Mesenchymal stem cell (in vitro differentiated cells and primary cell): ENCODE data around the gene PCDHGA7.
A peak's percentile ranks its signal among the peaks of the same experiment; 100 is the strongest.
"Not testable (repeated sequence)": the region's sequence is repeated elsewhere in the genome, so short reads cannot be mapped to it uniquely, and the experiment has no call there.

Experiments used
- DNase-seq: peaks from one replicate; pipeline ENCODE4 v3.0.0-alpha.2; 2013
- H2AFZ ChIP-seq: one replicate; pipeline ENCODE4 v1.6.1; 2013; ENCODE audit warnings: low read depth, mild to moderate bottlenecking, control low read depth, inconsistent platforms, low read length, moderate library complexity
- H2AK5ac ChIP-seq: 2 replicates; pipeline ENCODE4 v1.6.1; 2013; ENCODE audit warnings: low read length, moderate library complexity, mild to moderate bottlenecking, inconsistent platforms; ENCODE audit not compliant: severe bottlenecking
- H2BK120ac ChIP-seq: one replicate; pipeline ENCODE4 v1.6.1; 2013; ENCODE audit warnings: low read depth, mild to moderate bottlenecking, inconsistent platforms, low read length, moderate library complexity
- H2BK12ac ChIP-seq, 2 experiments: one replicate each; pipeline ENCODE4 v1.6.1; 2013; ENCODE audit warnings: inconsistent platforms in 2 of 2, low read length in 2 of 2, mild to moderate bottlenecking in 2 of 2, moderate library complexity in 2 of 2, control low read depth in 1 of 2
- H2BK15ac ChIP-seq: one replicate; pipeline ENCODE4 v1.6.1; 2013; ENCODE audit warnings: mild to moderate bottlenecking, low read depth, inconsistent platforms; ENCODE audit not compliant: poor library complexity, severe bottlenecking
- H2BK5ac ChIP-seq: 2 replicates; pipeline ENCODE4 v1.6.1; 2013; ENCODE audit warnings: low read depth, mild to moderate bottlenecking, low read length, control low read depth, inconsistent platforms; ENCODE audit not compliant: poor library complexity, severe bottlenecking
- H3K14ac ChIP-seq, 2 experiments: one replicate each; pipeline ENCODE4 v1.6.1; 2013; ENCODE audit warnings: inconsistent platforms in 2 of 2, low read length in 2 of 2, control low read depth in 1 of 2, mild to moderate bottlenecking in 1 of 2, moderate library complexity in 1 of 2
- H3K18ac ChIP-seq, 2 experiments: one replicate each; pipeline ENCODE4 v1.6.1; 2013; ENCODE audit warnings: inconsistent platforms in 2 of 2, low read length in 2 of 2, control low read depth in 1 of 2, low read depth in 1 of 2, mild to moderate bottlenecking in 1 of 2
- H3K23ac ChIP-seq, 2 experiments: one replicate each; pipeline ENCODE4 v1.6.1; 2013; ENCODE audit warnings: inconsistent platforms in 2 of 2, low read length in 2 of 2, mild to moderate bottlenecking in 2 of 2, moderate library complexity in 2 of 2, control low read depth in 1 of 2
- H3K27ac ChIP-seq: 2 replicates; pipeline ENCODE4 v1.5.1; 2013; ENCODE audit warnings: mild to moderate bottlenecking, moderate library complexity, low read length, control low read depth, inconsistent platforms; ENCODE audit not compliant: poor library complexity, severe bottlenecking
- H3K27me3 ChIP-seq, 2 experiments: 2 replicates each; pipeline versions ENCODE4 v1.6.1 to v1.7.0; 2013; ENCODE audit warnings: low read length in 2 of 2, mild to moderate bottlenecking in 2 of 2, moderate library complexity in 2 of 2, control low read depth in 1 of 2, inconsistent platforms in 1 of 2; ENCODE audit not compliant: control insufficient read depth in 1 of 2, insufficient read depth in 1 of 2
- H3K36me3 ChIP-seq, 2 experiments: 2 replicates each; pipeline versions ENCODE4 v1.6.1 to v1.7.0; 2013; ENCODE audit warnings: low read length in 2 of 2, control low read depth in 1 of 2, inconsistent platforms in 1 of 2, low read depth in 1 of 2, mild to moderate bottlenecking in 1 of 2; ENCODE audit not compliant: insufficient read depth in 2 of 2, control insufficient read depth in 1 of 2
- H3K4ac ChIP-seq, 2 experiments: one replicate each; pipeline ENCODE4 v1.6.1; 2013; ENCODE audit warnings: inconsistent platforms in 2 of 2, low read length in 2 of 2, mild to moderate bottlenecking in 2 of 2, moderate library complexity in 2 of 2, control low read depth in 1 of 2, low read depth in 1 of 2
- H3K4me1 ChIP-seq: 2 replicates; pipeline ENCODE4 v1.6.1; 2013; ENCODE audit warnings: low read depth, low read length, control low read depth; ENCODE audit not compliant: control insufficient read depth, insufficient read depth
- H3K4me2 ChIP-seq: 2 replicates; pipeline ENCODE4 v1.6.1; 2013; ENCODE audit warnings: low read length, mild to moderate bottlenecking, inconsistent platforms; ENCODE audit not compliant: poor library complexity, severe bottlenecking
- H3K4me3 ChIP-seq, 2 experiments: 2 replicates each; pipeline versions ENCODE4 v1.5.1 to v1.7.0; 2013; ENCODE audit warnings: low read length in 2 of 2, mild to moderate bottlenecking in 2 of 2, control low read depth in 1 of 2, low read depth in 1 of 2; ENCODE audit not compliant: insufficient read depth in 1 of 2
- H3K79me1 ChIP-seq: replicated peaks from 2 replicates; pipeline ENCODE4 v1.6.1; 2013; ENCODE audit warnings: mild to moderate bottlenecking, control low read depth, low read length, inconsistent platforms; ENCODE audit not compliant: poor library complexity, severe bottlenecking
- H3K9ac ChIP-seq: 2 replicates; pipeline ENCODE4 v1.7.0; 2013; ENCODE audit warnings: mild to moderate bottlenecking, low read length, moderate library complexity
- H3K9me3 ChIP-seq: 2 replicates; pipeline ENCODE4 v1.7.0; 2013; ENCODE audit warnings: mild to moderate bottlenecking, low read length; ENCODE audit not compliant: control insufficient read depth
- H4K8ac ChIP-seq: one replicate; pipeline ENCODE4 v1.6.1; 2013; ENCODE audit warnings: inconsistent platforms, mild to moderate bottlenecking, low read length, moderate library complexity
- H4K91ac ChIP-seq: one replicate; pipeline ENCODE4 v1.6.1; 2013; ENCODE audit warnings: mild to moderate bottlenecking, low read length, inconsistent platforms
- WGBS: methylation state at CpG from one replicate; pipeline ENCODE4 v1.1.7; 2013; ENCODE audit warnings: mixed read lengths; 5-methylcytosine and 5-hydroxymethylcytosine counted together

The PCDHGA7 gene

DNA sequence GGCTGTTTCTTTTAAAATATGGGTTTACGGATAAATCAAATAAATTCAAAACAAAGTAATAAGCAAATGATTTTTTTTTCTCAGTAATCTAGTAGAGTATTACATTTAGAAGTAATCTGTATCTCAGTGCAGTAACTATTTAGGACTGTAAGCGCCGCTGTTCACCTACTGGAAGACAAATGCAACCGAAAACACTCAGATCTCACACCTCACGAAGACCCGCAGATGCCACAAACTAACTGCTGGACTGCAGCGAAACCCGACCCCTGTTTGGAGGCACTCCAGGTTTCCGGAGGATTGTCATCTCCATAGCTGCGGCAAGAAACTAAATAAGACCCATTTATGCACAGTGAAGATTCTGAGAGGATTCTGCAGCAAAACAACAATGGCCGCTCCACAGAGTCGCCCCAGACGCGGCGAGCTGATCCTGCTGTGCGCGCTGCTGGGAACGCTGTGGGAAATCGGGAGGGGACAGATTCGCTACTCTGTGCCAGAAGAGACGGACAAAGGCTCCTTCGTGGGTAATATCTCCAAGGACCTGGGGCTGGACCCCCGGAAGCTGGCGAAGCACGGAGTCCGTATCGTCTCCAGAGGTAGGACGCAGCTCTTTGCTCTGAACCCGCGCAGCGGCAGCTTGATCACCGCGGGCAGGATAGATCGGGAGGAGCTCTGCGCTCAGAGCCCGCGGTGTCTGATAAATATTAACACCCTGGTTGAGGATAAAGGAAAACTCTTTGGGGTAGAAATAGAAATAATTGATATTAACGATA lies 10.1 kb downstream of the PCDHGA7 start, which contains the start of gene PCDHGA8:
Gene PCDHGA8 (plus strand): TSS at position 205 of the 770 bp plus-strand sequence. CDS start 181 bp downstream, at position 386.
- H2BK12ac ChIP-seq = no peak within 1 kb of the TSS
- peaks cover 25% of the 10 kb centered on the region for H3K79me1 ChIP-seq
- 96% methylated on average over 37 of the region's 38 CpGs for WGBS
- H2AFZ ChIP-seq = no peak within 1 kb of the TSS
- H3K18ac ChIP-seq = no peak within 1 kb of the TSS
- H3K36me3 ChIP-seq = peaks cover 0 to 32% of the 10 kb centered on the region in 2 experiments
- no peak for DNase-seq
- no peak within 1 kb of the TSS for H4K8ac ChIP-seq
- H2BK15ac ChIP-seq = no peak within 1 kb of the TSS
- peaks cover 3% of the 10 kb centered on the region for H3K4me1 ChIP-seq
- H3K27me3 ChIP-seq = no peaks in the 10 kb centered on the region
- no peak within 1 kb of the TSS for H4K91ac ChIP-seq
- H3K9me3 ChIP-seq = peaks cover 68% of the 10 kb centered on the region
- H2BK5ac ChIP-seq = no peak within 1 kb of the TSS
- H3K4me3 ChIP-seq = peak within 1 kb of the TSS in 1 of 2 experiments; percentile 61
- H2AK5ac ChIP-seq = no peak within 1 kb of the TSS
- H3K4me2 ChIP-seq = peak within 1 kb of the TSS; percentile 25
- H3K23ac ChIP-seq = no peak within 1 kb of the TSS
- H3K9ac ChIP-seq = no peak within 1 kb of the TSS
- H3K27ac ChIP-seq = no peak within 1 kb of the TSS
- H3K4ac ChIP-seq = no peak within 1 kb of the TSS
- no peak within 1 kb of the TSS for H2BK120ac ChIP-seq
- H3K14ac ChIP-seq = no peak within 1 kb of the TSS

GRCh38 chr5:141393267-141393666 lies 10.7 kb downstream of the PCDHGA7 start:
- Histone ChIP-seq H3K9me3 (peaks cover 68% of the 10 kb centered on the region), H3K27ac (no peak overlapping the region), H2AK5ac (no peak overlapping the region), H3K4me2 (no peak overlapping the region), H3K4ac (no peak overlapping the region), H3K14ac (no peak overlapping the region), H3K18ac (no peak overlapping the region), H2BK15ac (no peak overlapping the region), H4K91ac (no peak overlapping the region), H2BK12ac (no peak overlapping the region), H3K36me3 (peaks cover 0 to 32% of the 10 kb centered on the region in 2 experiments), H3K79me1 (peaks cover 24% of the 10 kb centered on the region), H3K27me3 (no peaks in the 10 kb centered on the region), H3K9ac (no peak overlapping the region), H2AFZ (no peak overlapping the region), H3K23ac (no peak overlapping the region), H2BK120ac (no peak overlapping the region), H4K8ac (no peak overlapping the region), H3K4me1 (peaks cover 3% of the 10 kb centered on the region), H3K4me3 (peak overlapping the region in 1 of 2 experiments; percentile 61), H2BK5ac (no peak overlapping the region)
- no peak for DNase-seq
- 96% methylated on average over 21 of the region's 21 CpGs for WGBS

- H3K79me1 ChIP-seq = peaks cover 19% of the 10 kb centered on the region
- H3K23ac ChIP-seq, H3K4me2 ChIP-seq, H3K18ac ChIP-seq, H3K14ac ChIP-seq, H3K27me3 ChIP-seq, DNase-seq, H3K4ac ChIP-seq, H2AFZ ChIP-seq, H2BK15ac ChIP-seq, H3K9ac ChIP-seq, H3K4me1 ChIP-seq, H2AK5ac ChIP-seq, H2BK120ac ChIP-seq, H2BK12ac ChIP-seq, H2BK5ac ChIP-seq, H3K27ac ChIP-seq, H4K8ac ChIP-seq, H4K91ac ChIP-seq: not testable (repeated sequence)
- peaks cover 0 to 33% of the 10 kb centered on the region in 2 experiments for H3K36me3 ChIP-seq
- peak overlapping the region in 1 of 2 experiments; percentile 8 for H3K4me3 ChIP-seq
- peaks cover 66% of the 10 kb centered on the region for H3K9me3 ChIP-seq
- WGBS = 95% methylated on average over 39 of the region's 53 CpGs
Measured at GRCh38 chr5:141394401-141395187, 12.1 kb downstream of the PCDHGA7 start.
